ENCODE results near the gene RPS15.
"Not testable (repeated sequence)": the region's sequence is repeated elsewhere in the genome, so short reads cannot be mapped to it uniquely, and the experiment has no call there.

The RPS15 gene

DNA sequence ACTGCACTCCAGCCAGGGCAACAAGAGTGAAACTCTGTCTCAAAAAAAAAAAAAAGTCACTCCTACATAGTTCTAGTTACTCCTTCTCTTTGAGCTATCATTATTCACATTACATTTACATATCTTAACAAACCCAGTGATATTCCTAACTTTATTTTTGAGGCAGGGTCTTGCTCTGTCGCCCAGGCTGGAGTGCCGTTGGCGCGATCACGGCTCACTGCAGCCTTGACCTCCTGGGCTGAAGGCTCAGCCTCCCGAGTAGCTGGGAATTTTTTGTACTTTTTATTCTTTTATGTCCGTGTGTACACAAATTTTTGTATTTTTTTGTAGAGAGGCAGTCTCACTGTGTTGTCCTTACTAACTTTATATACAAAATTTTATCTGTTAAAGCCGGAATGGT lies 587 bp upstream of the RPS15 start:
- no peak for DNase-seq

- no peak for DNase-seq
Measured at GRCh38 chr19:1438933-1439354, 748 bp downstream of the RPS15 start.

GRCh38 chr19:1439525-1440417 lies 1.6 kb downstream of the RPS15 start:
- not testable (repeated sequence) for DNase-seq

- DNase-seq, result no peak
Measured at GRCh38 chr19:1440418-1440801, 2.2 kb downstream of the RPS15 start.

DNA sequence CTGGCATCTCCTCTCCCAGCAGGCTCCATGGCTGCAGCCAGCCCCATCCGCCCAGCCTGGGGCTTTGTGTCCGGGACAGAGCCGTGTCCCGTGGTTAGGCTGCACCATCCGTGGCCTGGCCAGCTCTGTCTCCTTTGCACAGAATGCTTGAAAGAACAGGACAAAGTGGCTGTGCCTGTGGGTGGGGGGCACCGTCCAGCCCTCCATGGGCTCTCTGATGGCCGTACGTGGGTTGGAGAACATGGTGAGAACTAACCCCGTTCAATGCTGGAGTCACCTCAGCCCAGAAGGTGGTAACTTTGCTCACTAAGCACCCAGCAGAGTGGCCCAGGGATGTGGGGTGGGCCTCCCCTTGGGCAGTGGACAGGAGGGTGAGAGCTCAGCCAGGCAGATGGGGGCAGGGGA lies 2.8 kb downstream of the RPS15 start:
- DNase-seq, result no peak

- DNase-seq, result no peak
Measured at GRCh38 chr19:1441677-1442438, 3.7 kb downstream of the RPS15 start.

GRCh38 chr19:1445185-1445931 lies 7.2 kb downstream of the RPS15 start:
- DNase-seq, result peak; percentile 82

- no peak for DNase-seq
Measured at GRCh38 chr19:1445932-1446712, 7.9 kb downstream of the RPS15 start.

DNA sequence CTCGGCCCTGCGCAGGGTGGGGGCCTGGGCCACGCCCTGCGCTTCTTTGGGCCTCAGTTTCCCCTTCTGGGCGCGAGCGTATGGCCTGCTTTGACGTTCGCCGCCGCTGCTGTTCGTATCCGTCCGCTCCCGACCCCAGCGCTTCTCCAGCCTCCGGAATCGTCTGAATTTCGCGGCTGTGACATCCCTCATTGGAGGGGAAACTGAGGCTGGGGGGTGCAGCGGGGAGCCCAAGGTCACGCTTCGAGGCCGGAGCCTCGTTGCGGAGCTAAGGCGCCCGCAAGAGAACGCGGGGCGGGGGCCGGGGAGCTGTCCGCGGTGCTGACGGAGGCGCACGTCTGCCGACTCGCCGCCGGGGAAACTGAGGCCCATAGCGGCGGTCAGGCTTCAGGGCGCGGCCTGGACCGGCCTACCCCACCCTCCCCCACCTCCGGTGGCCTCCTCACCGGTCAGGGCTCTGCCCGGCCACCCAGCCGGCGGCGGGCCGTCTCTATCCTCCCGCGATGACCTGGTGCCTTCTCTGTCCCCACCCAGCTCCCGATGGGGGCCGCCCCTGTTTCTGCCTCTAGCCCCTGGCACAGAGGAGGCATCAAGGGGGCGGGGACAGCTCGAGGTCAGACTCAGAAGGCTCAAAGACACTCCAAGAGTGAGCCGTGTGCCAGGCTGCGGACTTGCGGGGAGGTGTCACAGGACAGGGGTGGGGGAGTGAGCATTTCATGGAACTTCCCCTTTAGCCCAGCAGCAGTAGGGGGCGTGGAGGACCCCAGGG lies 8.7 kb downstream of the RPS15 start:
- peak; percentile 58 for DNase-seq

GRCh38 chr19:1447504-1447903 lies 9.3 kb downstream of the RPS15 start:
- DNase-seq, result no peak

GRCh38 chr19:1447944-1448343 lies 9.7 kb downstream of the RPS15 start:
- no peak for DNase-seq

- peak; percentile 26 for DNase-seq
Measured at GRCh38 chr19:1449467-1450442, 11.6 kb downstream of the RPS15 start, which contains the start of gene APC2. Gene APC2 (plus strand): TSS chr19:1450121. CDS start chr19:1453002, 2,881 bp downstream.

GRCh38 chr19:1450735-1451731 lies 12.8 kb downstream of the RPS15 start:
- no peak for DNase-seq

DNA sequence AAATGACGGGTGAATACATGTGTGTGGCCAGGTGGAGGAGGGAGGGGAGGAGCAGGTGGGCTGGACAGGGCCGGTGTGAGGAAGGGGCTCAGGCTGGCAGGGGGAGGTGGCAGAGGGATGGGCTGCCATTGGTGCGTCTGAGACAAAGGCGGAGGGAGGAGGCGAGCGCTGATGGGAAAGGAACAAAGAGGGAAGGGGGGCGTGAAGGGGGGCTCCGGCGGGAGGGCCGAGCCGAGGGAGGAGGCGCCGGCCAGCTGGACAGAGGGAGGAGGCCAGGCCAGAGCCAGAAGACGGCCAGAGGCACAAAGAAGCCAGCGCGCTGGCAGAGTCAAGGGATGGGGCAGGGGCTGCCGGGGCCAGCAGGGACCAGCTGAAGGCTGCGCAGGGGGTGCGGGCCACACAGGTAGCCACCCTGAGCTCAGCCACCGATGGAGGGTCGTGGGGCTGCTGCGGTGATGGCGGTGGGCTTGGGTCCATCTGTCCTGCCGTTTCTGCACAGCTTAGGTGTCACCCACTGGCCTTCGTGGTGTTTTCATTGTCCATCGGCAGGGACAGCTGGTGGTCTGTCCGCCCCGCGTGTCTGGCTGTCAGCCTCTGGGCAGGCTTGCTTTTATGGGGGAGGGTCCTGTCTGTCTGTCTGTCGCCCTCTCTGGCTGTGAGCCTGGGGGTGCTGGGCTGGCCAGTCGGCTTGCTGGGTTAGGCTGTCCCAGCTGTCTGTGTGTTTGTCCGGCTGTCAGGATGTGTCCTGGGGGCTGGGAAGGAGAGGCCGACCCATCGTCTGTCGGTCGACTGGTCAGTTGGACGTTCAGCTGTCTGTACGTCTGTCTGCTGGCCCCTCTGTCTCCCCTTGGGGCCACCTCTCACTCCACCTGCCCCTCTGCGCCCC lies 14.0 kb downstream of the RPS15 start:
- no peak for DNase-seq

DNA sequence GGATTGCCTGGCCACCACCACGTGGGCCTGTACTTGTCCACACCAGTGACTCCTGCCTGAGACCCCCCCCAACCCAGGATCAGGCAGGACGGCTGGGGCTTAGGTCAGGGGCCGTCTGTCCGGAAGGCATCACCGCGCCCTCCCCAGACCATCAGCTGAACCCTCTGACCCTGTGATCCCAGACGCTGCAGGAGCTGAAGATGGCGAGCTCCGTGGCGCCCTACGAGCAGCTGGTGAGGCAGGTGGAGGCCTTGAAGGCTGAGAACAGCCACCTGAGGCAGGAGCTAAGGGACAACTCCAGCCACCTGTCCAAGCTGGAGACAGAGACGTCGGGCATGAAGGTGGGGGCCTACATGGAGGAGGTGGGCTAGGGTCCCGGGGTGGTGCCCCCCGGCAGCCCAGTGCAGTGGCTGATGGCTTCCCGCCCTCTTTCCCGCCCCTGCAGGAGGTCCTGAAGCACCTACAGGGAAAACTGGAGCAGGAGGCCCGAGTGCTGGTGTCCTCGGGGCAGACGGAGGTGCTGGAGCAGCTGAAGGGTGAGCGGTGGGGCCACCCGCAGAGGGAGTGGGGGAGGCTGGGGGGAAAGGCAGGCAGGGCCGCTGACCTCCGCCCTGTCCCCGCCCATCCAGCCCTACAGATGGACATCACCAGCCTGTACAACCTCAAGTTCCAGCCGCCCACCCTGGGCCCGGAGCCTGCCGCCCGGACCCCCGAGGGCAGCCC lies 14.8 kb downstream of the RPS15 start:
- no peak for DNase-seq

DNA sequence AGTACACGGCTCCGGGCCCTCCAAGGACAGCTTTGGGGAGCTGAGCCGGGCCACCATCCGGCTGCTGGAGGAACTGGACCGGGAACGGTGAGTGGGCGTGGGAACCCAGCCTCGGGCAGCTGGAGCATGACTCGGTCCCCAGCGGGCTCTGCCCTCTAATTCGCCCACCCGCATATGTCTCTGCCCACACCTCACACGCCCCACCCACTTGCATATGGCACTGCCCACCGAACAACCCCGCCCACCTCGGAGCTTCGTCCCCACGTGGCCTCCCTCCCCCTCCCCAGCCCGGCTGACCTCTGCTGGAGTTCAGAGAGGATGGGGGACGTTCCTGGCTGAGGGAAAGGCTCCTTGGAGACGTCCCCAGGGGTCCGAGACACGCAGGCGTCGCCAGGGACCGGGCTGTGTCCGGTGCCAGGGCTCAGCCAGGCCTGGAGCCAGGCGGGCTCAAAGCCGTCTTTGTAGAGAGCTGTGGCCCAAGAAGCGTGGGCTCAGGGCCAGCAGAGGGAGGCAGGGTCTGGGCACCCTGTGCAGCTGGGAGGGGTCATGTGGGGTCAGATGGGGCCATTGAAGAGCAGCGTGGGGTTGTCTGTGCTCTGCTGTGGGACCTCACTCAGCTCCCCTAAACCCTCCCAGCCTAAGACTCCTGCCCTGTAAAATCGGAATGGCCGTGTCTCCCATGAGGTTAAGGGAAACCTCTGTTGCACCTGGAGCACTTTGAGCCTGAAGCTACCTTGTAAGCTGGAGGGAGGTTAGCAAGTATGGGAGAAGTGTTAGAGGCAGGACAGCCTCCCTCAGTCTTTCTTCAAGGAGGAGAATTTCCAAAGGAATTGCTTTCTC lies 15.5 kb downstream of the RPS15 start:
- DNase-seq, result no peak

Measured in CD4-positive, alpha-beta T cell treated with Interleukin-17A for 4 hours (primary cell).